IMR-90 (cell line): Measurements from ENCODE around the gene ZNRF3. TPM values are rescaled to one million over a fixed set of nuclear protein-coding genes. Genes with fewer than 3 reads are reported as not detected.

Source experiments
- ATAC-seq: fragments of 200-7000 bp; cut with Tn5 transposase; 2 replicates; pipeline ENCODE4 v1.9.1; 2020; ENCODE audit warnings: low read depth, mild to moderate bottlenecking, moderate library complexity
- BruUV-seq: library from RNA; stranded (reverse); fragments of 400-500 nt; replicated peaks from 2 replicates; lab custom pipeline; 2021; lab: Mats Ljungman, UMichigan
- CTCF ChIA-PET: fragments of 300-600 bp; formaldehyde crosslinking; extraction: SDS; loops from one replicate; lab custom pipeline; 2021; ENCODE audit warnings: antibody characterized with exemption; lab: Yijun Ruan, JAX
- POLR2A ChIA-PET: fragments of 300-600 bp; sonication (Branson Sonifier 250); formaldehyde crosslinking; loops from one replicate; lab custom pipeline; 2022; ENCODE audit warnings: antibody characterized with exemption; ENCODE audit not compliant: unreplicated experiment; lab: Charles Lee
- DNase-seq: peaks from one replicate; pipeline ENCODE4 v3.0.0; 2013
- H2AFZ ChIP-seq: replicated peaks from 2 replicates; pipeline ENCODE3; 2013; ENCODE audit warnings: low read length, mild to moderate bottlenecking; ENCODE audit not compliant: poor library complexity
- H2AK5ac ChIP-seq: 2 replicates; pipeline ENCODE4 v1.6.1; 2013; ENCODE audit warnings: low read depth, low read length, inconsistent platforms
- H2AK9ac ChIP-seq: replicated peaks from 2 replicates; pipeline ENCODE3; 2013; ENCODE audit warnings: mild to moderate bottlenecking, low read depth, low read length, moderate library complexity; ENCODE audit not compliant: poor library complexity
- H2BK120ac ChIP-seq: 2 replicates; pipeline ENCODE4 v1.6.1; 2013; ENCODE audit warnings: low read depth, low read length, inconsistent platforms
- H2BK15ac ChIP-seq: 3 replicates; pipeline ENCODE4 v1.6.1; 2013; ENCODE audit warnings: low read depth, low read length, inconsistent platforms
- H2BK20ac ChIP-seq: 2 replicates; pipeline ENCODE4 v1.6.1; 2013; ENCODE audit warnings: low read depth, mild to moderate bottlenecking, inconsistent platforms, low read length, moderate library complexity
- H2BK5ac ChIP-seq: 2 replicates; pipeline ENCODE4 v1.6.1; 2013; ENCODE audit warnings: mild to moderate bottlenecking, low read depth, low read length, inconsistent platforms; ENCODE audit not compliant: poor library complexity, severe bottlenecking
- H3K14ac ChIP-seq: replicated peaks from 2 replicates; pipeline ENCODE4 v1.6.1; 2013; ENCODE audit warnings: low read depth, low read length, inconsistent platforms
- H3K18ac ChIP-seq: 2 replicates; pipeline ENCODE4 v1.6.1; 2013; ENCODE audit warnings: low read depth, low read length, control low read depth
- H3K23ac ChIP-seq: 2 replicates; pipeline ENCODE4 v1.6.1; 2013; ENCODE audit warnings: low read depth, low read length, inconsistent platforms
- H3K27ac ChIP-seq: 2 replicates; pipeline ENCODE4 v1.5.1; 2013; ENCODE audit warnings: mild to moderate bottlenecking, control low read depth, low read length; ENCODE audit not compliant: insufficient read depth
- H3K27me3 ChIP-seq: 2 replicates; pipeline ENCODE4 v1.6.1; 2013; ENCODE audit warnings: low read length; ENCODE audit not compliant: control insufficient read depth, insufficient read depth
- H3K36me3 ChIP-seq: 2 replicates; pipeline ENCODE4 v1.6.1; 2013; ENCODE audit warnings: low read length, mixed read lengths; ENCODE audit not compliant: control insufficient read depth, insufficient read depth
- H3K4ac ChIP-seq: 2 replicates; pipeline ENCODE4 v1.6.1; 2013; ENCODE audit warnings: low read depth, low read length, inconsistent platforms
- H3K4me1 ChIP-seq: 2 replicates; pipeline ENCODE4 v1.6.1; 2013; ENCODE audit warnings: low read length, mixed read lengths; ENCODE audit not compliant: control insufficient read depth, insufficient read depth
- H3K4me2 ChIP-seq: 2 replicates; pipeline ENCODE4 v1.6.1; 2013; ENCODE audit warnings: low read depth, mild to moderate bottlenecking, control low read depth, low read length, moderate library complexity
- H3K4me3 ChIP-seq: 2 replicates; pipeline ENCODE4 v1.5.1; 2013; ENCODE audit warnings: low read depth, mild to moderate bottlenecking, control low read depth, low read length, moderate library complexity; ENCODE audit not compliant: insufficient read depth
- H3K56ac ChIP-seq: 2 replicates; pipeline ENCODE4 v1.6.1; 2013; ENCODE audit warnings: low read length, inconsistent platforms; ENCODE audit not compliant: insufficient read depth; ENCODE audit errors: extremely low read depth
- H3K79me1 ChIP-seq, 2 experiments: 2 replicates each; pipeline ENCODE4 v1.6.1; 2013; ENCODE audit warnings: low read length in 2 of 2, inconsistent platforms in 1 of 2, low read depth in 1 of 2
- H3K9ac ChIP-seq: 2 replicates; pipeline ENCODE4 v1.6.1; 2013; ENCODE audit warnings: low read depth, low read length, control low read depth
- H3K9me1 ChIP-seq: 2 replicates; pipeline ENCODE4 v1.6.1; 2013; ENCODE audit warnings: low read length, inconsistent platforms; ENCODE audit not compliant: insufficient read depth
- H3K9me3 ChIP-seq: 2 replicates; pipeline ENCODE4 v1.6.1; 2013; ENCODE audit warnings: low read length; ENCODE audit not compliant: control insufficient read depth, insufficient read depth
- H4K20me1 ChIP-seq: 2 replicates; pipeline ENCODE4 v1.6.1; 2013; ENCODE audit warnings: low read length, inconsistent platforms; ENCODE audit not compliant: insufficient read depth
- H4K5ac ChIP-seq: 2 replicates; pipeline ENCODE4 v1.6.1; 2013; ENCODE audit warnings: mild to moderate bottlenecking, low read depth, low read length, control low read depth
- H4K8ac ChIP-seq, 2 experiments: 2 replicates each; pipeline ENCODE4 v1.6.1; 2013; ENCODE audit warnings: low read depth in 2 of 2, low read length in 2 of 2, control low read depth in 1 of 2, inconsistent platforms in 1 of 2
- H4K91ac ChIP-seq: 2 replicates; pipeline ENCODE4 v1.6.1; 2013; ENCODE audit warnings: low read depth, low read length, inconsistent platforms; ENCODE audit not compliant: insufficient read depth
- CHD1 ChIP-seq: IDR thresholded peaks from 2 replicates; pipeline ENCODE4 v1.6.1; 2012; ENCODE audit warnings: low read depth, low read length, improper control_type of control experiment
- ELK1 ChIP-seq: fragments of 150-350 bp; IDR thresholded peaks from 2 replicates; pipeline ENCODE4 v1.6.1; 2016; ENCODE audit warnings: low read depth, mild to moderate bottlenecking, low read length, moderate library complexity, borderline replicate concordance
- FOS ChIP-seq: fragments of 150-350 bp; IDR thresholded peaks from 2 replicates; pipeline ENCODE4 v1.6.1; 2016; ENCODE audit warnings: low read depth, low read length
- MAZ ChIP-seq: IDR thresholded peaks from 2 replicates; pipeline ENCODE4 v1.6.1; 2012; ENCODE audit warnings: low read depth, mild to moderate bottlenecking, low read length, improper control_type of control experiment, moderate library complexity, borderline replicate concordance
- NFE2L2 ChIP-seq: fragments of 150-350 bp; IDR thresholded peaks from 2 replicates; pipeline ENCODE4 v1.6.1; 2016; ENCODE audit warnings: low read depth, mild to moderate bottlenecking, low read length
- RCOR1 ChIP-seq: IDR thresholded peaks from 2 replicates; pipeline ENCODE4 v1.6.1; 2012; ENCODE audit warnings: mild to moderate bottlenecking, low read length, improper control_type of control experiment; ENCODE audit not compliant: insufficient replicate concordance
- RFX5 ChIP-seq: IDR thresholded peaks from 2 replicates; pipeline ENCODE4 v1.8.0; 2012; ENCODE audit warnings: low read depth, mild to moderate bottlenecking, low read length, moderate library complexity
- USF2 ChIP-seq: fragments of 150-350 bp; IDR thresholded peaks from 2 replicates; pipeline ENCODE4 v1.6.1; 2017; ENCODE audit warnings: mild to moderate bottlenecking, antibody characterized with exemption, low read length, low read depth
- WGBS, 2 experiments: methylation state at CpG; one replicate each; pipeline versions ENCODE4 v1.1.5 to v1.1.7; 2013; ENCODE audit warnings: missing lambda C conversion rate in 2 of 2; ENCODE audit not compliant: insufficient read length in 1 of 2; ENCODE audit errors: extremely low coverage in 2 of 2; 5-methylcytosine and 5-hydroxymethylcytosine counted together
- dilution Hi-C: fragments of 300-500 bp; cut with HindIII; formaldehyde crosslinking; loops from one replicate; pipeline ENCODE4 v1.14.3; 2018; ENCODE audit warnings: low sequenced_read_pairs; ENCODE audit not compliant: unreplicated experiment
- in situ Hi-C: fragments of 300-500 bp; cut with MboI; formaldehyde crosslinking; loops from 3 replicates; pipeline ENCODE4 v1.14.3; 2019; ENCODE audit warnings: low sequenced_read_pairs, inconsistent platforms, mixed read lengths
- intact Hi-C: fragments of 100-400 bp; cut with micrococcal nuclease; formaldehyde crosslinking; loops from 2 replicates; pipeline ENCODE4 v1.10.0; 2022
- polyA plus RNA-seq, 3 experiments: library from polyadenylated mRNA; depleted of rRNA; stranded (reverse); fragments of >200 nt; gene quantifications; 2 replicates each; pipeline ENCODE4 v1.2.3, GENCODE V29; 2012; ENCODE audit warnings: low replicate concordance in 1 of 3
- total RNA-seq: library from RNA; depleted of rRNA; stranded (reverse); fragments of >200 nt; gene quantifications from 2 replicates; pipeline ENCODE4 v1.2.3, GENCODE V29; 2012
- TF ChIP-seq, protein P1 (sequence below): conservative IDR thresholded peaks from 2 replicates; pipeline ENCODE4 v1.5.1; 2012; ENCODE audit warnings: mild to moderate bottlenecking, low read depth, low read length, improper control_type of control experiment

The ZNRF3 gene
- total and polyA plus RNA-seq, 2 of the 4 experiments (the other 2 are of a cell fraction): 1.4 to 2.4 TPM

DNA sequence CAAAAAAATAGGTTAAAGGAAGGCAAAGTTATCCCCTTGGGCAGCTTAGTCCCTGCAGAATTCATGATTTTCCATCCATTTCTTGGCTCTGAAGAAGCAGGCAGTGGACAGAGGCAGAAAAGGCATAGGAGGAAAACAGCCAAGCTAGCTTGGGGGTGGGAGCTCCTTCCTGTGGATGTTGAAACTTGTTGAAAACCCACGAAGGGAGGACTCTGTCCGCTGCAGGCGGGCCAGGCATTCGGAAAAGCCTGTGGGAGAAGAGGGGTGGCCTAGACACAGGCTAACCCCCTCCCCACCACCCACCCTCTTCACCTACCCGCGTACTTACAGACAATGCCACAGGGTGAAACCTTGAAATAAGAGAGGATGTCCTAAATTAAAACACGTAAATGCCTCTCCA lies 106.1 kb downstream of the ZNRF3 start:
- Histone ChIP-seq H4K5ac (no peak overlapping the region), H3K79me1 (no peaks in the 10 kb centered on the region), H2BK20ac (no peak overlapping the region), H3K9ac (no peak overlapping the region), H2BK15ac (no peak overlapping the region), H2BK120ac (no peak overlapping the region), H3K23ac (no peak overlapping the region), H4K20me1 (no peaks in the 10 kb centered on the region), H3K4ac (no peak overlapping the region), H3K27me3 (no peaks in the 10 kb centered on the region), H2AK9ac (no peak overlapping the region), H2BK5ac (no peak overlapping the region), H3K27ac (no peak overlapping the region), H3K9me1 (peaks cover 3% of the 10 kb centered on the region; the same call in 1 of the 2 replicates), H3K4me1 (peaks cover 5% of the 10 kb centered on the region; the same call in 1 of the 2 replicates), H2AK5ac (no peak overlapping the region), H3K18ac (no peak overlapping the region), H3K4me2 (no peak overlapping the region), H3K36me3 (0 out of 2 replicates have a peak, but pooled peaks cover 1% of the 10 kb centered on the region), H4K91ac (no peak overlapping the region), H4K8ac (no peak overlapping the region), H3K14ac (no peak overlapping the region), H2AFZ (no peak overlapping the region), H3K4me3 (no peak overlapping the region), H3K9me3 (peaks cover 4% of the 10 kb centered on the region; the same call in 1 of the 2 replicates), H3K56ac (no peak overlapping the region)
- in situ Hi-C loops (no loop called here), intact Hi-C loops (no loop called here), dilution Hi-C loops (no loop called here)
- ChIA-PET CTCF (no interaction called here), POLR2A (interaction anchor here (0.6 kb wide), 1 partner anchor 33 kb away, joined by 3 read pairs; no protein-coding TSS in a partner anchor)
- TF ChIP-seq NFE2L2 (no peak), RCOR1 (no peak), RFX5 (no peak), ELK1 (no peak), USF2 (no peak), FOS (no peak), MAZ (no peak), CHD1 (no peak)
- TF ChIP-seq, protein P1, sequence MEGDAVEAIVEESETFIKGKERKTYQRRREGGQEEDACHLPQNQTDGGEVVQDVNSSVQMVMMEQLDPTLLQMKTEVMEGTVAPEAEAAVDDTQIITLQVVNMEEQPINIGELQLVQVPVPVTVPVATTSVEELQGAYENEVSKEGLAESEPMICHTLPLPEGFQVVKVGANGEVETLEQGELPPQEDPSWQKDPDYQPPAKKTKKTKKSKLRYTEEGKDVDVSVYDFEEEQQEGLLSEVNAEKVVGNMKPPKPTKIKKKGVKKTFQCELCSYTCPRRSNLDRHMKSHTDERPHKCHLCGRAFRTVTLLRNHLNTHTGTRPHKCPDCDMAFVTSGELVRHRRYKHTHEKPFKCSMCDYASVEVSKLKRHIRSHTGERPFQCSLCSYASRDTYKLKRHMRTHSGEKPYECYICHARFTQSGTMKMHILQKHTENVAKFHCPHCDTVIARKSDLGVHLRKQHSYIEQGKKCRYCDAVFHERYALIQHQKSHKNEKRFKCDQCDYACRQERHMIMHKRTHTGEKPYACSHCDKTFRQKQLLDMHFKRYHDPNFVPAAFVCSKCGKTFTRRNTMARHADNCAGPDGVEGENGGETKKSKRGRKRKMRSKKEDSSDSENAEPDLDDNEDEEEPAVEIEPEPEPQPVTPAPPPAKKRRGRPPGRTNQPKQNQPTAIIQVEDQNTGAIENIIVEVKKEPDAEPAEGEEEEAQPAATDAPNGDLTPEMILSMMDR: no peak
- ATAC-seq (no peak), DNase-seq (no peak)
- WGBS, 2 experiments: no CpG with 5 or more reads among the region's 7 CpGs
- no TSS peak for BruUV-seq
